ENCODE measurements around the gene TNPO1.

DNA sequence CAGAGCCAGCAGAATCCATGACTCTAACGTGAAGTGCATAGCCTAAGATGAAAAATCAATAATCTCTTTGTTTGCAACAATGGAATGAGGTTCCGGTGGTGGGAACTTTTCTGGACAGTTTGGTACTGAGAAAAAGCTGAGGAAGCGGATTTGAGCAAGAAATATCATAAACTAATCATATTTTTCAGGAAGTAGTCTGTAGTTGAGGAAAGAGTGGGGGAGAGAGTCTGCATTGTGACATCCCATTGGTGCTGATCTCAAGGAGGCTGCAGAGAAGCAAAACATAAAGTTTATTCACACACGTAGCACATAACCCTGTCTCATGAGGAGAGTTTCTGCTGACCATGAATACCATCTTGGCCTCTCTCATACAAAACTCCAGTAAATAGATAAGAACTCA, 123.6 kb downstream of the TNPO1 start:
- TF ChIP-seq, protein P1, sequence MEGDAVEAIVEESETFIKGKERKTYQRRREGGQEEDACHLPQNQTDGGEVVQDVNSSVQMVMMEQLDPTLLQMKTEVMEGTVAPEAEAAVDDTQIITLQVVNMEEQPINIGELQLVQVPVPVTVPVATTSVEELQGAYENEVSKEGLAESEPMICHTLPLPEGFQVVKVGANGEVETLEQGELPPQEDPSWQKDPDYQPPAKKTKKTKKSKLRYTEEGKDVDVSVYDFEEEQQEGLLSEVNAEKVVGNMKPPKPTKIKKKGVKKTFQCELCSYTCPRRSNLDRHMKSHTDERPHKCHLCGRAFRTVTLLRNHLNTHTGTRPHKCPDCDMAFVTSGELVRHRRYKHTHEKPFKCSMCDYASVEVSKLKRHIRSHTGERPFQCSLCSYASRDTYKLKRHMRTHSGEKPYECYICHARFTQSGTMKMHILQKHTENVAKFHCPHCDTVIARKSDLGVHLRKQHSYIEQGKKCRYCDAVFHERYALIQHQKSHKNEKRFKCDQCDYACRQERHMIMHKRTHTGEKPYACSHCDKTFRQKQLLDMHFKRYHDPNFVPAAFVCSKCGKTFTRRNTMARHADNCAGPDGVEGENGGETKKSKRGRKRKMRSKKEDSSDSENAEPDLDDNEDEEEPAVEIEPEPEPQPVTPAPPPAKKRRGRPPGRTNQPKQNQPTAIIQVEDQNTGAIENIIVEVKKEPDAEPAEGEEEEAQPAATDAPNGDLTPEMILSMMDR (IDR thresholded peaks at IDR 0.05; ENCODE audit: poor library complexity, severe bottlenecking) = no peak
- TF ChIP-seq RAD21 (conservative IDR thresholded peaks at IDR 0.05) (no peak), MXI1 (conservative IDR thresholded peaks at IDR 0.05; ENCODE audit: poor library complexity, severe bottlenecking) (no peak), EZH2 (IDR thresholded peaks at IDR 0.05; ENCODE audit: borderline replicate concordance, insufficient read depth, low read length, poor library complexity, severe bottlenecking) (no peak), EP300 (conservative IDR thresholded peaks at IDR 0.05; ENCODE audit: poor library complexity, severe bottlenecking) (no peak), POLR2AphosphoS5 (IDR thresholded peaks at IDR 0.05) (no peak), TAF1 (IDR thresholded peaks at IDR 0.05; ENCODE audit: low read depth) (no peak)
- TF ChIP-seq, protein P2, sequence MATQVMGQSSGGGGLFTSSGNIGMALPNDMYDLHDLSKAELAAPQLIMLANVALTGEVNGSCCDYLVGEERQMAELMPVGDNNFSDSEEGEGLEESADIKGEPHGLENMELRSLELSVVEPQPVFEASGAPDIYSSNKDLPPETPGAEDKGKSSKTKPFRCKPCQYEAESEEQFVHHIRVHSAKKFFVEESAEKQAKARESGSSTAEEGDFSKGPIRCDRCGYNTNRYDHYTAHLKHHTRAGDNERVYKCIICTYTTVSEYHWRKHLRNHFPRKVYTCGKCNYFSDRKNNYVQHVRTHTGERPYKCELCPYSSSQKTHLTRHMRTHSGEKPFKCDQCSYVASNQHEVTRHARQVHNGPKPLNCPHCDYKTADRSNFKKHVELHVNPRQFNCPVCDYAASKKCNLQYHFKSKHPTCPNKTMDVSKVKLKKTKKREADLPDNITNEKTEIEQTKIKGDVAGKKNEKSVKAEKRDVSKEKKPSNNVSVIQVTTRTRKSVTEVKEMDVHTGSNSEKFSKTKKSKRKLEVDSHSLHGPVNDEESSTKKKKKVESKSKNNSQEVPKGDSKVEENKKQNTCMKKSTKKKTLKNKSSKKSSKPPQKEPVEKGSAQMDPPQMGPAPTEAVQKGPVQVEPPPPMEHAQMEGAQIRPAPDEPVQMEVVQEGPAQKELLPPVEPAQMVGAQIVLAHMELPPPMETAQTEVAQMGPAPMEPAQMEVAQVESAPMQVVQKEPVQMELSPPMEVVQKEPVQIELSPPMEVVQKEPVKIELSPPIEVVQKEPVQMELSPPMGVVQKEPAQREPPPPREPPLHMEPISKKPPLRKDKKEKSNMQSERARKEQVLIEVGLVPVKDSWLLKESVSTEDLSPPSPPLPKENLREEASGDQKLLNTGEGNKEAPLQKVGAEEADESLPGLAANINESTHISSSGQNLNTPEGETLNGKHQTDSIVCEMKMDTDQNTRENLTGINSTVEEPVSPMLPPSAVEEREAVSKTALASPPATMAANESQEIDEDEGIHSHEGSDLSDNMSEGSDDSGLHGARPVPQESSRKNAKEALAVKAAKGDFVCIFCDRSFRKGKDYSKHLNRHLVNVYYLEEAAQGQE (IDR thresholded peaks at IDR 0.05; ENCODE audit: borderline replicate concordance) = no peak
